ENCODE results near the gene MAN2A1.

GRCh38 chr5:109688970-109689739 is 572 bp upstream of the MAN2A1 start:
- no peak for TF ChIP-seq CTCF (IDR thresholded peaks at IDR 0.05; ENCODE audit: low read length)
- no peak for TF ChIP-seq EZH2phosphoT487 (IDR thresholded peaks at IDR 0.05; ENCODE audit: low read length)

Measured in MM.1S (cell line).